Sigmoid colon (tissue), 4 donors: Measurements from ENCODE around the gene TENM4.

ENCODE experiments used
- EP300 ChIP-seq, 4 donors: sonication (generic); formaldehyde crosslinking; IDR thresholded peaks; one replicate each; pipeline ENCODE4 v1.6.1; 2017; ENCODE audit warnings: antibody characterized with exemption in 4 of 4
- TF ChIP-seq, protein P1 (sequence below), 4 experiments: fragments of 450-650 bp in 3 of 4; fragments of 200-600 bp in 1 of 4; IDR thresholded peaks; one replicate each; pipeline ENCODE4 v1.5.1; 2016 to 2019; ENCODE audit warnings: antibody characterized with exemption in 4 of 4, mild to moderate bottlenecking in 3 of 4, moderate library complexity in 2 of 4

DNA sequence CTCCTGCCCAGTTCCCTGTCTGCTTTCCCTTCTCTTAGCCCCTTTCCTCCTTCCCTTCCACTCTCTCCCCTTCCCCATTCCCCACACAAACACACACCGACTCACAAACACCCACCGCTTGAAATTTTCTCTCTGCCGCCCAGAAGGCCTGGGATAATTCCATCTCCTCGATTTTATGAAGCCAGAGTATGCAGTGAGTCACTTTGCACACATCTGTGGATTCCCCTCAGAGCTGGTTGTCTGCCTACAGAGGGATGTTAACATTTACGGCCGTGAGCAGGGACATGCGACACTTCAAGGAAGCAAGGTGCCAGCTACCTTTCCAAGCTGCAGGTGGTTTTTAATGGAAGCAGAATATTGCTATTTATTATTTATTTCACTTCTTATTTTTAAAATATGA is 332.0 kb downstream of the TENM4 start:
- TF ChIP-seq, protein P1, sequence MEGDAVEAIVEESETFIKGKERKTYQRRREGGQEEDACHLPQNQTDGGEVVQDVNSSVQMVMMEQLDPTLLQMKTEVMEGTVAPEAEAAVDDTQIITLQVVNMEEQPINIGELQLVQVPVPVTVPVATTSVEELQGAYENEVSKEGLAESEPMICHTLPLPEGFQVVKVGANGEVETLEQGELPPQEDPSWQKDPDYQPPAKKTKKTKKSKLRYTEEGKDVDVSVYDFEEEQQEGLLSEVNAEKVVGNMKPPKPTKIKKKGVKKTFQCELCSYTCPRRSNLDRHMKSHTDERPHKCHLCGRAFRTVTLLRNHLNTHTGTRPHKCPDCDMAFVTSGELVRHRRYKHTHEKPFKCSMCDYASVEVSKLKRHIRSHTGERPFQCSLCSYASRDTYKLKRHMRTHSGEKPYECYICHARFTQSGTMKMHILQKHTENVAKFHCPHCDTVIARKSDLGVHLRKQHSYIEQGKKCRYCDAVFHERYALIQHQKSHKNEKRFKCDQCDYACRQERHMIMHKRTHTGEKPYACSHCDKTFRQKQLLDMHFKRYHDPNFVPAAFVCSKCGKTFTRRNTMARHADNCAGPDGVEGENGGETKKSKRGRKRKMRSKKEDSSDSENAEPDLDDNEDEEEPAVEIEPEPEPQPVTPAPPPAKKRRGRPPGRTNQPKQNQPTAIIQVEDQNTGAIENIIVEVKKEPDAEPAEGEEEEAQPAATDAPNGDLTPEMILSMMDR (IDR thresholded peaks at IDR 0.05) = no peak
- TF ChIP-seq EP300 (IDR thresholded peaks at IDR 0.05) = no peak
